Activated T-cell treated with anti-CD3 and anti-CD28 coated beads, Interleukin-2, amount 50 U/mL, for 48 hours (primary cell): ENCODE results near the gene PCGF6.

Experiments
- DNase-seq, 2 experiments: peaks; one replicate each; pipeline ENCODE4 v3.0.0-alpha.2; 2020

PCGF6 gene

DNA sequence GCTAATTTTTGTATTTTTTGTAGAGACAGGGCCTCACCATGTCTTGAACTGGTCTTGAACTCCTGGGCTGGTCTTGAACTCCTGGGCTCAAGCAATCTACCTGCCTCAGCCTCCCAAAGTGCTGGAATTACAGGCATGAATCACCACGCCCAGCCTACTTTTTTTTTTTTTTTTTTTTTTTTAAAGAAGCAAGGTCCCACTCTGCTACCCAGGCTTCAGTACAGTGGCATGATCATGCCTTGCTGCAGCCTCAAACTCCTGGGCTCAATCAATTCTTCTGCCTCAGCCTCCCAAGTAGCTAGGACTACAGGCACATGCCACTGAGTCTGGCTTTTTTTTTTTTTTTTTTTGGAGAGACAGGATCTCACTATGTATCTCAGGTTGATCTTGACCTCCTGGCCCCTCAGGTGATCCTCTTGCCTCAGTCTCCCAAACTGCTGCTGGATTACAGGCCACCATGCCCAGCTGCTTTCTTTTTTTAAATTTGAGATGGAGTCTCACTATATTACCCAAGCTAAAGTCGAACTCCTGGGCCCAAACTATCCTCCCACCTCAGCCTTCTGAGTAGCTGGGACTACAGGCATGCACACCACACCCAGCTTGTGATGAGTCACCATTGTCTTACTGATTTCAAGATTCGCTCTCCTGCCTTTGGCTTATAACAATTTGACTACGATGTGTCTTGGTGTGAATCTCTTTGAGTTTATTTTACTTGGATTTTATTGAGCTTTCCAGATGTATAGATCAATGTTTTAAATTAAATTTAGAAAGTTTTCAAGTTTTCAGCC, 96.2 kb downstream of the PCGF6 start:
- peak in 1 of 2 experiments; percentile 32 for DNase-seq

DNA sequence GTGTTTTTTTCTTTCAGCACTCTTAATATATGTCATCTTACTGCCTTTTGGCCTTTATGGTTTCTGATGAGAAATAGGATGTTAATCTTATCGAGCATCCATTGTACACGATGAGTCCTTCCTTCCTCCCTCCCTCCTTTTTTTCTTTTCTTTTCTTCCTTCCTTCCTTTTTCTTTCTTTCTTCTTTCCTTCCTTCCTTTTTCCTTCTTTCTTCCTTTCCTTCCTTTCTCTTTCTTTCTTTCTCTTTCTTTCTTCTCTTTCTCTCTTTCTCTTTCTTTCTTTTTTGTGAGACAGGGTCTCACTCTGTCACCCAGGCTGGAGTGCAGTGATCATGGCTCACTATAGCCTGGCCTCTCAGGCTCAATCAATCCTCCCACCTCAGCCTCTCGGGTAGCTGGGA, 96.8 kb downstream of the PCGF6 start:
- DNase-seq = no peak
